NCI-H187 treated with DMSO at 0.1 percent for 48 hours (cell line): ENCODE measurements around the gene BARHL2.
A peak's percentile ranks its signal among the peaks of the same experiment; 100 is the strongest.

Experiments
- DNase-seq: peaks from one replicate; lab custom pipeline; 2025; lab: John Stamatoyannopoulos, UW

BARHL2 gene

DNA sequence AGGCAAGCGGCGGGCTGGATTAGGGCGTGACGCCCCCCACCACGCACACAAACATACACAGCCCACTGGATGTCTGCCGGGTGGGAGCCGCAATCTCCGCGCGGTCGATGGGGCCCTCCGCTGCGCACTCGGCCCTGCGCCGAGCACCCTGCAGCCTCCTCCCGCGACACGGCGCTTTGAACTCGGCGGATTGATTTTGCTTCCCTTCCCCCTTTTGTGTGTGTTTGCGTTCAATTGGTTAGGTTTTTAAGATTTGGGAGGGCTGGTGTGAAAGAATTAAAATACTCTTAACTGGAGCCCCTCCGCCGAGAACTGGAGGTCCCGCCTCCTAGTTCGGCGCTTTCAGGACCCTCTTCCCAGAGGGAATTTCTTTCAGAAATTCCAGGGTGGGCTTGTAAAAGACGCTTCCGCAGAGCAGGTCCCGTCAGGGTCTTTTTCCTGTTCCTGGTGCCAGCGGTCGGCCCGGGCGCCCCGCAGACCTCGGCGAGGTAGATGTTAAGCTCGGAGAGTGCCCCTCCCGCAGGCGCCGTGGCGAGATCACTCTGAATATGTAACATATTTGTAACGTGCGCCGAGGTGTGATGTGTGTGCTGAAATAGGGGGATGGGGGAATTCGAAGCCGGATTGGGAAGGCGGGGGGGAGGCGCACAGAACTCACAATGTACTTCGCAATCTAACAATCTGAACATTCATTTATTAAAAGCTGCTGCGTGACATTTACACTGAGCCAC lies 8.0 kb upstream of the BARHL2 start:
- DNase-seq = no peak

DNA sequence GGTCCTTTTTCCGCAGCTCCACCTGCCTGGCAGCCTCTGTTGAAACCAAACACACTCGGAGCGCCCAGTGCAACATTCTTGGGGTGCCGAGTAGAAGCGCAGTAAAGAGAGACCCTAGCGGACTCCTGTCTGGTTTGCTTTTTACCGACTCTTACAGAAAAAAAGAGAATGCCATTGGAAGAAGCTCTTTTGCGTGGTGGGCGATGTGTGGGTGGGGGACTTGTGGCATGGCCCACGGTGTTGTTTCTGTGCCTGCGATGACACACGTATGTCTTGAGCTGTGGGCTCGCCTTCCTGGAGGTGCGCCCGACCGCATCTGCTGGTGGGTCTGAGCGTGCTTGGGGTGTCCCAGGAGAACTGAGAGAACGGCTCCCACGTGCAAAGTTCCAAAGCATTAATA lies 7.3 kb upstream of the BARHL2 start:
- DNase-seq = no peak

DNA sequence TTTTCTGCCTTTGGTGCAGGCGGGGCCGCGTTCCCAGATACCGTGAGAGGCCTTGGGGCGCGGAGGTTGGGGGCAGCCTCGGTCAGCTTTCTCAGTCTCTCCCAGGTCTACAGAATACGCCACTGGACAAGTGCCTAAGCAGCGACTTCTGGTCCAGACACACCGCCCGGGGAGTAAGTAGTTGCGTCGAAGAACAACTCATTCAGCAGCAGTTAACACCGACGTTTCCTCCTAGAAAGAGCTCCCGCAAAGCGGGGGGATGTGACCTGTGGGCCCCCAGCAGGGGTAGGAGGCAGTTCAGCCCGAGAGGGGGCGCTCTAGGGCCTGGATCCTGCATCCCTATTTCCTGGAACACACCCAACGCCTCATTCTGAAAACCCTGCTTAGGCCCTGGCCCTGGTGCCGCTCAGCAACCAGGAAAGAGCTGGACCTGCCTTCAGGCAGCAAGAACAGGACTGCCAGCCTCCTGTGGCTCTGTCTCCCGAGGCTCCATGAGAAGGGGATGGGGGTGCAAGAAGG lies 6.5 kb upstream of the BARHL2 start:
- no peak for DNase-seq

DNA sequence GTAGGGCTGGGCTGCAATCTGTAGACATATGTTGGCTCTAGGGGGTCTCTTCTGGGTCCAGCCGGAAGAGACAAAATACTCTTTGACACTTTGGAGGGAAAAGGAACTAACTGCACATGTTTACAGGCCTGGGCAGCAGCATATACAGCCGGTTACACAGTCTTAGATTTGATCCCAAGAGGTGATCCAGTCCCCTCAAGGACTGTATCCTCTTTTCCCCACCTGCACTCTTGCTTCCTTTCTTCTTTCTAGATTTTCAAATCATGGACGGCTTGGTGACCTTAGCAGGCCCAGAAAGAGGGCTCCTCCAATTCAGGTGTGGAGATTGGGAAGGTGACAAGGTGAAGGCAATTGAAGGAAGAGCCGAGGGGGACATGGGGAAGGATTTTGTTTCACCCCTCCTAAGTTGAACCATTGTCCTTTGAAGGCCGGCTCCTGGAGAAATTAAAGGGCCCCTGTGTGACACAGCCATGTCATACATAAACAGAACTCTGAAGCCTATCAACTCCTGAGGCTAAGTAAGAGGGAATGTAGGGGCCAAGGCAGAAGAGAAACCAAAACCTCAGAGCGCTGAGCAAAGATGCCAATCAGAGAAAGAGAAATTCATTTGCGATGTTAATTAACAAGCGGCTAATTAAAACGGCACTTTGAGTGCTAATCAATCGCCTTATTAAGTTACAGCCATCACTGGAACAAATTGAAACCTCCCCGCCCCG lies 5.9 kb upstream of the BARHL2 start:
- DNase-seq = no peak

DNA sequence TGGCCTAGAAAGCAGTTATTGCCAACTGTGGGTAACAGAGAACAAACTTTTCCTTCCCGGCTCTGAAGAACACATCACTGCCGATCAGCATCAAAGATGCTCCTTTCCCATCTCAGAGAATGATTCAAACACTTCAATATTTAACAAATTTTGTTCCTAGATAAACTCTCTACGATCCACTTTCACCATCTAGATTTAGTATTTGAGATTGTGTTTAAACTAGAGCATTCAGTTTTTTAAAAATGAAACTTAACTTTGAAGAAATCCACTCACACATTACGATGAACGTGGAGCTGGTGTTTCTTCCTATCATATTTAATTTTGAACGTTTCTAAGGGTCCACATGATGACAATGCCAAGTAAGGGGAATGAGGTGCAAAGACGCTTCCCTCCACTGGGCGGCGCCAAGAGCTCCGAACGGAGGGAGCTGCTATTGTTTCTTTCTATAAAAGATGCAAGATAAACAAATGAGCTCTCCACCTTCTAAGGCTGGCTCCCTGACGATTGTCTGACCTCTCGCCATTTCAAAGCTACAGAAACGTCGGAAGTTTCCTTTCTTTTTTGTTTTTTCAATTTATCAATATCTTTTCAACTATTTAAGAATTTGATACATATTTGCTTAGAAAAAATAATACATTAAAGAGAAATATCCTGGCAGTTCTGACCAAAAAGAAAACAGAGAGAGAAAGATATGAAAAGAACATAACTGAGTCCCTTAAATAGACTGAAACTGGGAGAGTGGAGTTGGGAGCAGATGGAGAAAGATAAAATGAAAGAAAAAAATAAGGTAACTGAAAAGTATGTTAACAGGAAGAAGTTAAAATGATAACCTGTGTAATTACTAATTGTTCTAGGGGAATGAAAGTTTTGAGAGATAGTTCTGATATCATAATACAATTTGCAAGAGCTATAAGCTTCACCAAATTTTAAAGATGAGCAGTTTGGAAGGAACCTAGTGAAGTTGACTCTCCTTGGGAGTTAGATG lies 4.4 kb upstream of the BARHL2 start:
- peak; percentile 44 for DNase-seq

DNA sequence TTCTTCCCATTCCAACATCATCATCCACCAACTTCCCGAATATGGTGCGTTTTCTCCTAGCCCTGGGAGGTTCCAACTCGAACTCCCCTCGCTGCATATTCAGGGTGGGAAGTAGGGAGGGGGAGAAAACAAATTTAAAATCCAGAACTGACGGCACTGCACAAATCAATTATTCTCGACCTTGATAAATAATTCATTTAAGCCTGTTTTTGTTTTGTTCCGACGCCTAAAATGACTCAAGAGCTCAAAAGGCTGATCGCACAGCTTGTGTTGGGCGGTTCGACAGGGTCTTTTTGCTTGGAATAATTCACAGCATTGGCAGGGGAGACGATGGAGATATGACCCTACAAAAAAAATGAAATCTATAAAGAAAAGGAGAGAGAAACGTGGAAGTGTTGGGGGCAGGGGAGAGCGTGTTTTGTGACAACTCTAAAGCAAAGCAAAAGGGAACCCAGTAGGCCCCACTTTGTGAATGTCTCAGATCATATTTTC lies 3.1 kb upstream of the BARHL2 start:
- no peak for DNase-seq

DNA sequence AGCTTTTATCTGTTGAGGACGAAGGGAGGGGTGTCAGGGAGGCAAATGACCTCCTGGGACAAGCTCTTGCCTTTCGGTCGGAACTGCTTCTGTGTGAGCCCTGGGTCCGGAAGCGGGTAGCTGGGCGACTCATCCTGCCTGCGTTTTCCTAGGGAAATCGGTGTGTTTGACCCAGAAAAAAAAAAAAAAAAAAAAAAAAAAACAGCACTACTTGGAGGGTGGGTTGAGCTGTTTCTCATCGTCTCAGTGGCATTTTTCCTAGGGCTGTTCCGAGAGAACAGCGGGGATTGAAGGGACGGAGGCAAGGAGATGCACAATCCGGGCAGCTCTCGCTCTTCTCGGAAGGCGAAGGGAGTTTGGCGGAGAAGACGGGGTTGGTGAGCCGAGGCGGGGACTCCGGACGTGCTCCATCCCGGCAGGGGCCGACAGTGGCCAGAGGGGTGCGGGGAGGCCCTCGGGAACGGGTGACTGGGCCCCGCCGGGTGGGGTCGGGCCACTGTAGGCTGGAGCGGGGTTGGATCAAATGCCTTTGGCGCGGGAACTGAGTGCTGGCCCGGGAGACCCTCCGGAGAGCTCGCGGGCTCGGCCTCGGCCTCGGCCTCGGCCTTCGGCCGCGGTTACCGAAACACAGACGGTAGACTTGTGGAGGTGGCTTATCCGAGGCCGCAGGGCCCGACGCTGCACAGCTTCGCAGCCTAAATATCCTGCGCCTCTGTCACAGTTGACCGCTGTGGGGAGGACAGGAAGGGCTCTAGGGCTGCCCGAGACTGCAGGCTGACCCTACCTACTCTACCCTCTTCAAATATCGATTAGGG lies 2.4 kb upstream of the BARHL2 start:
- no peak for DNase-seq

DNA sequence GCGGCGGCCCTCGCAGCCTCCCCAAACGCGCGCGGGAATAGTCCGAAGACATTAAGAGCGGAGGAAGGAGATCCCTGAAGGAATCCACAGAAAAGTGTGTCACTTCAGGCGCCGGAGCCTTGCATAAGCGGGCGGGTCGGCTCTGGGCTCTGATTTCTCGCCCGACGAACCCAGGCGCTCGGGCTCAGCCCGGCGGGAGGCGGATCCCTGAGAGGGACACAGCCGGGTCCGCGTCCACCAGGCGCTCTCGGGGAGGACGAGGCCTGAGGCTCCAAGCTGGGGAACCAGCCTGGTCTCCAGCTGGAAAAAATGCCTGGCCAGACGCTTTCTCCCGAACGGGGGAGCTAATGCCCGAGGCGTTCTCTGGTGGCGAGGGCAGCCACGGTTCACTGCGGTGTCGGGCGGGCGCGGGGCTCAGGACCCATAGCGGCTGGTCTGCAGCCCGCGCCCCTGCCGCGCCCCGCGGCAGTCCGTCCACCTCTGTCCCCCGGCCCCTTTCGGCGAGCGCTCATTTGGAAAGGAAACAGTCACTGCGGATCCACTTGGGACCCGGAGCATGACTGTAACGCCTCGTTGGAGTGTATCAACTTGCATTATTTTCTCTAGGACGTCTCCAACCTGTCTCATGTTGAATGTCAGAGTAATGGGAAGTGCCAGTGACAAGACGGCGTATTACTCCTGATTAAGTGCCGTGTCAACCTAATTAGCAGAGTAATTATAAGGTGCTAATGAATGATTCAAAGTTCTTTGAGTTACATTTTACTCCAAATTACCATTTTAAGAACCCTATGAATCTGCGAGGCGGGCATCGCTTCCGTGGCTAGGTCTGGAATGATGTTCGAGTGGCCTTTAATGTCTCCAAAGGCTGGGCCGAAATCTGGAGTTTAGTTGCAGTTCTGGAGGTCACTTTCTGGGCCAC lies 1.6 kb upstream of the BARHL2 start:
- DNase-seq = no peak

DNA sequence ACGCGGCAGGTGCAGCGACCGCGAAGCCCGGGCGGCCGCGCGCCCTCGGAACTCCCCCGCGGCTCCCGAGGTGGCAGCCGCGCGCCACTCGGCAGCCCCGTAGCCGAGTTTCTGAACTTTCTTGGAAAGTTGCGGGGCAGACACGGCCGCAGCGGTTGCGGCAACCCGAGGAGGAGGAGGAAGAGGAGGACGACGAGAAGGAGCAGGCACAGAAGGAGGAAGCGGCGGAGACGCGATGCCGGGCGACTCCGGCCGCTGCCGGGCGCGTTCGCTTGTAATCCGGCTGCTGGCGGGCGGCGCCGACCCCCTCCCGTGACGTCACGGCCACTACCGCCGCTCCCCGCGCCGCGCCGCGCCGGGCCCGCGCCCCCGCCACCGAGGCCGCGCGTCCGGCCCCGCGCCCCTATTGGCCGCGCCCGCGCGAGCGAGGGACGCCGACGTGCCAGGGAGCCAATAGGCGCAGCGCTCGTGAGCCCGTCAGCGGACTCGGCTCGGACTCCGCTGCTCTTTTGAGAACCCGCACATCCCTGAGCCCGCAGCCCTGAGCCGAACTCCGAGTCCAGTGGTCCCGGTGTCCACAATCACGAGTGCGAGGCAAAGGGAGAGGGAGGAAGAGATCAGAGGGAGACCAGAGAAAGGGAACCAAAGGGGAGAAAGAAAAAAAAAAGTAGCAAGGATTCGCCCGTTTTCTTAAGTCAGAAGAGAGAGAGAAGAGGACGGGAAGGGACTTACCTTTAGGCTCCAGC lies 736 bp upstream of the BARHL2 start:
- DNase-seq = no peak

DNA sequence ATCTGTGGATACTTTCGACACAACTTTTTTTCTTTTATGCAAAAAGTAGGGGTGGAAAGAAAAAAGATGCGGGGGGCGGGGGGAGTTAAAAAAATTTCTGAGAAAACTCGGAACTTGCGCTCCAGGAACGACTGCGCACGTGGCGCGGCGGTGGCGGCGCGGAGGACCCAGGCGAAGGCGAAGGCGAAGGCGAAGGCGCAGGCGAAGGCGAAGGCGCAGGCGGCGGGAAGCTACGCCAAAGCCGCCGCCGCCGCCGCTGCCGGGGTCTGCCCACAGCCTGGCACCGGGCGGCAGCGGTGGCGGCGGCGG lies 208 bp upstream of the BARHL2 start:
- no peak for DNase-seq

DNA sequence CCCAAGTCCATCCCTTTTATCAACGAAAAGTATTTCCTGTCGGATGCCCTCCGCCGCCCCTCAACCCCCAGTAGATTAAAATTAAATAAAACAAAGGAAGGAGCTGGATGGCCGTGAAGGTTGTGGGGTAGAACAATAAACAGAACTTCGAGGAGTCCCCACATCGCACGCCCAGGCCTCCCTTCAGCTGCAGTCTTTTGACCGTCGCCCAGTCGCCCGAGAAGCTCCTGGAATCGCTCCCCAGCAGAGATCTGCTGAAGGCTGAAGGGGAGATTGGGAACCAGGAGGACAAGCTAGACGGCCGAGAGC lies 905 bp downstream of the BARHL2 start:
- DNase-seq = no peak

DNA sequence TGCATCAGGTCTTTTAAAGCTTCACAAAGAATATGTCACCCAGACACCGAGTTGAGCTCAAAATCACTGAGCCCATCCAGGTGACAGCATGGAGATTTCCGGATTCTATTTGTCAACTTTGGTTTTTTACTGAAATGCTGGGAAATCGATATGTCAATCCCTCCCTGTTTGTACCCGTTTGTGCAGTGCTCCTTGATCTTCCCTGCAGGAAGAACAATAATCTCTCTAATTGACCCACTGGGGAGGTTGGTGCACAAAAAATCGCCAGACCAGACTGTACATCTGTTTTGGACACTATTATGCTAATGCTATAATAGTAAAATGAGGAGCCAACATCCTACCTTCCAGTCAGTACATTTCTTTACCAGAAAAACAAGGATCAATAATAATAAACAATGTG lies 1.8 kb downstream of the BARHL2 start:
- no peak for DNase-seq

DNA sequence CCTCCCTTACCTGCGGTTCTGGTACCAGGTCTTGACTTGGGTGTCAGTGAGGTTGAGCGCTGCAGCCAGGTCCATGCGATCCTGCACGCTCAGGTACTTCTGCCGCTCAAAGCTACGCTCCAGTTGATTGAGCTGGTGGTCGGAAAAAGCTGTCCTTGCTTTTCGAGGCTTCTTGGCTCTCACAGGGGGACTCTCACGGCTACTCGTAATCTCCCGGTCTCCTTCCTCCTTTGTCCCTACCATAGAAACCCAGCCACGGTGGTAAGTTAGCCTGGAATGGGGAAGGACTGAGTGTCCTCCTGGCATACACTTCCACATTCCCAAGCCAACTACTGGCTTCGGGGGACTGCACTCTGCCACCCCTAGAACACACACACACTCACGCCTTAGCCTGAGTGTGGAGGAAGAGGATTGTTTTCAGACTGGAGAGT lies 2.6 kb downstream of the BARHL2 start:
- DNase-seq = no peak

DNA sequence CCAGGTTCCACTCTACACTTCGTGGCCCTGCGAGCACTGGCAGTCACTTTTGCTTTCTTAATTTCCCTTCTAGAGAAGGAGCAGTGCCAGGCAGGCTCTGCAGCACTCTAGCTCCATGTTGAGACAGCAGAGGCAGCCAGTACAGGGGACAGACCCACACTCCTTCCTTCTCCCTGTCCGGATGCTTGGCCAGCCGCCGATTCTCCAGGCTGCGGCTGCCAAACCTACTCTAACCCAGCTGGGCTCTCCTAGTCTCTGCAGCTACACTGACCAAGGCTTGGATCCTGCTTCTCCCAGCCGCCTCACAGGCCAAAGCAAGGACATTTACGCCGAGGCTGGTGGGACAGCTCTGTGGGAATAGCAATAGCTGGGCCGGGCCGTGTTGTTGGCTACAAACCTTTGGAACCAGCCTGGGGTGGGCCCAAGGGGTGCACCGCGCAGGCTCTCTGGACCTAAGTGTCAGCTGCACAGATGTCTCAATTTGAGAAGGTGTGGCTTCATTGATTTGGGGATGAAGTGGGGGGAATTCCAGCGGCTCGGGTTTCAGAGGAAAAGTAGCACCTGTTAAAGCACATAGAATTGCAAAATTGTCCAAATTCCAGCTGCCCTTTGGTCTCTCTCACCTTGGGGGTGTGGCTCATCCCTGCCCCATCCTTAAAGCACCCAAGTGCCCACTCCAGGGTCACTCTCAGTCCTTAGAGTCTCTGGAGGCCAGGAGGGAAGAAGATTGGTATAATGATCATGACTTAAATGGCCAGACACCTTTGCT lies 3.2 kb downstream of the BARHL2 start:
- no peak for DNase-seq

DNA sequence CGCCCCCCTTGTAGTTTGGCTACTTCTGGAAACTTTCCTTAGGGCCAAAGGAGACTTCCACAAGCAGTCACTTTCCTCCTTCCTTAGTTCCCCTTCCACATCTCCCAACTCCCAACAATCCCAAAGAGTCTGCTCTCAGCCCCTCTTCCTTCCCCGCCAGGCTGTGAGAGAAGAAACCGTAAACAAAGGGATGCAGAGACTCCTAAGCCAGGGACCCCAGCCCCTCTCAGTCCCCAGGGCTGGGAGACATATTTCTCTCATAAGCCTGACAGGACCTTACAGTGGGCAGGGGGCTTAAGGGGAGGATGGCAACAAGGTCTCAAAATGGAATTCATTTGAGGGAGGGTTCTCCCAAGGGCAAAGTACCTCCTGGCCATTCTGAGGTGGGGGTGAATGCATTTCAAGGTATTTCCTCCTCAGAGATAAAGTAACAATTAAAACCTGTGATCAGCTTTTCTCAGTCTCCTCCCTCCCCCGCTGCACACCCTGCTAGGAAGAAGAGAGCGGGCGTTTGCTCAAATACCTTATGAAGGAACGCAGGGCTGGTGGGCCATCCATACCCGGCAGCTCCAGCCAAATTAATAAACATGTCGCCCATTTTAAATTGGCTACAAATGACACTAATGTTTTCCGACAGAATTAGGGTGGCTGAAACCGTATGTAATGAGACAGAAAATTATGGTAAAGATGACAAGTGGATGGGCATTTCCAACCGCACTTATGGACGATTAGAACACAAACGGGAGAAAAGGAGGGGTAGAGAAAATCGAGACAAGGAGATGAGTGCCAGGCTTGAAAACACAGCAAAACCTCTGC lies 4.0 kb downstream of the BARHL2 start:
- no peak for DNase-seq

DNA sequence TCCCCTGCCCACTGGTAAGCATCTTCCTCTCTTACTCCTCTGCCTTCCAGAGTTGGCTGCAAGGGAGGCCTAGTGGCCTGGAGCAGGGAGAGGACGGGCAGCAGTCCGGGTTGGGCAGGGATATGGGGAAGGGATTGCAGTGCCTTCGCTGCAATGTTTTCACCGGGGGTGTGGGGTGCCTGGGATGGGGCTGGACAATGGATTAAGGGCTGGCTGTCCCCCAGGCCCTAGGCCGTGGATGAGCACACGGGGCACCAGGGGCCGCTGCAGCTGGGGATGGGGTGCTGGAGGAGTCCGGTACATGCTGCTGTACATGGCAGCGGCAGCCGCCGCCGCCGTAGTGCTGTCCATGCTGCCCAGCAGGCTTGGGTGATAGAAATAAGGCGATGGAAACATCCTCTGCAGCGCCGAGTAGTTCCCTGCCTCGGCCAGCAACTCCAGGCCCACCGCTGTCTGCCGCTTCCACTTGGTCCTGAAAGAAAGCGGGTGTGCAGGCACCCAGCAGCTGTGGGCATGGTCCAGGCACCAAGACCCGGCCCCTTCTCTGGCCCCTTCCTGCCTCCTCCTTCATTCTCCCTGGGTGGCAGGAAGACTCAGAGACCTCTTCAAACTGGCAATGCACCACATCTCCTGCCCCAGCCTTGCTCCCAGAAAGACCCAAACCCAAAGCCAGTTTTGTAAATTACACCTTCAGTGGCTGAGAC lies 4.8 kb downstream of the BARHL2 start:
- no peak for DNase-seq

DNA sequence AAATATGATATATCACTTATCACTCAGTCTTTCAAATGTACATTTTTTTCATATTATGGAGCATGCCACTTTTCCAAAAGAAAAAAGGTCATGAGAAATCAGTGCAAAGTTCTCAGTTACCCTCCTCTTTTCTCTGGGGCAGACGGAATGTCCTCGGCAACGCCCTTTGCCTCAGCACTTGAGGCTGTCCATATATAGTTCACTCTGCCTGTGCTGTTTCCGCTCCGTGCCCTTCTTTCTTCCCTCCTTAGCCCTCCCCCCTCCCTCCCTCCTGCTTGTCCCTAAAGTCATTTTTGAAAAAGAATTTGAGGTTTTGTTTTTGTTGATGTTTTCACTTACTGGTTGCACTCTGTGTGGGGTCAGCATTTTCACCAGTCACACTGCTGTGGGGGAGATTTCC lies 5.4 kb downstream of the BARHL2 start:
- DNase-seq = no peak
